GM18507 (cell line): ENCODE measurements around the gene DESI1.
"Not testable (repeated sequence)": the region's sequence is repeated elsewhere in the genome, so short reads cannot be mapped to it uniquely, and the experiment has no call there.

ENCODE experiments used
- DNase-seq: peaks from one replicate; pipeline ENCODE4 v3.0.0; 2011; ENCODE audit warnings: low read depth; ENCODE audit not compliant: insufficient read length; ENCODE audit errors: extremely low spot score
- FAIRE-seq: peaks from 2 replicates; lab custom pipeline; 2011; peaks lifted over from hg19 to GRCh38; lab: Jason Lieb, UNC

DESI1 gene

DNA sequence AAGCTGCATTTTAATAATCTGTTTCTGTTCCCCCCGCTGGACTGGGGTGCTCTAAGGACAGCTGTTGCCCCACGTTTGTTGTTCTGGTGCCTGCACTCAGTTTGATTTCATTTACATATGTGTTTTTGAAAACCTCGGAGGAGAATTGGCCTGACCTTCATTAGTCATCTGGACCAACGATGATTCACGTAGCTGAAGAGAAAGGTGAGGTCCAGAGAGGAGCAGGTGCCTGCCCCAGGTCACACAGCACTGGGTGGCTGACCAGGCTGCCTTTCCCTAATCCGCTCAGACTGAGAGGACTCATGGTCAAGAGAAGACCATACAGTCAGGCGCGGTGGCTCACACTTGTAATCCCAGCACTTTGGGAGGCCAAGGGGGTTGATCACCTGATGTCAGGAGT lies 56.3 kb downstream of the DESI1 start:
- FAIRE-seq (no peak), DNase-seq (no peak)

DNA sequence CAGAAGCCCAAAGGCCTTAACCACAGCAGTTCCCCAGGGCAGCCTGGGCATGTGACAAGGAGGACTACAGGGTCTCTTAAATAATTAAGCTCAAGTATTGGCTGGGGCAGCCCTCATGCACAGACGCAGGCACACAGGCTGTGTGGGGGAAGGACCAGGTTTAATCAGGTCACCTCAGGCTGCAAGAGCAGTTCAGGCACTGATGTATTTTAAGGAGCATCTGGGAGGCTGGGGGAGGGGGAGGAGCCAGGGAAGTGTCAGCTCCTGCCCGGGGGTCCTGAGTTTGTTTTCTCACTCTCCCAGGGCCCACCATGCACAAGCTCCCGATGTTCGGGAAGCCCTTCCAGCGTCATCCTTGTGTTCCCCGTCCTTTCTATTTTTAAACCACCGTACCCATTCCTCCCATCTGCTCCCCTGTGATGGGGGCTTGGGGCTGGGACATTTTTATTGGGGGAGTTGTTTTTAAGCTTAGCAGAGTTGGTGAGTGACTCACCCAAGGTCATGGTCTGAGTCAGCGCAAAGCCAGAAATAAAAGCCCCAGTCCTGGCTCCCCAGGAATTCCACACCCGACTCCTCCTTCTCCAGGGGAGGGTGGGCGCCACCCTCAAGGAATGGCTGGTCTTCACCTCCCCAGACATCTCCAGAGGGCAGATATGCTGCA lies 57.7 kb downstream of the DESI1 start:
- FAIRE-seq = no peak
- DNase-seq = no peak

DNA sequence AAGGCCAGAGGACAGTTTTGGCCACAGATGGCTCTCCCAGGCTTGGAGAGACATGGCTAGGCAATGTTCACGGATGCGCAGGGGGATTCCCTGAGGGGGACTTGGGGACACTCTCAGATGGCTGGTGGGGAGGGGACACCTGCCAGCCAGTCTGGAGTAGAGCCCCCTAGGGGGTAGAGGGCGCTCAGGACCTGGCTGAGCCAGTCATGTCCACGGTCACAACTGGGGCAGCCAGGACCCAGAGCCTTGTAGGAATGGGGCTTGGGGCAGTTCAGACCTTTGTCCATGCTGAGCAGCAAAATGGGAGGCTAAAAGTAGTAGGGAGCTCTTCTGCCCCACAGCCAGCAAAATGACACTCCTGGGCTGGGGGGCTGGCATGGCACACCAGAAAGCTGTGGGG lies 58.4 kb downstream of the DESI1 start:
- DNase-seq (no peak), FAIRE-seq (no peak)

- FAIRE-seq = no peak
- DNase-seq = no peak
These were observed 59.1 kb downstream of the DESI1 start for GRCh38 chr22:41561788-41562187.

DNA sequence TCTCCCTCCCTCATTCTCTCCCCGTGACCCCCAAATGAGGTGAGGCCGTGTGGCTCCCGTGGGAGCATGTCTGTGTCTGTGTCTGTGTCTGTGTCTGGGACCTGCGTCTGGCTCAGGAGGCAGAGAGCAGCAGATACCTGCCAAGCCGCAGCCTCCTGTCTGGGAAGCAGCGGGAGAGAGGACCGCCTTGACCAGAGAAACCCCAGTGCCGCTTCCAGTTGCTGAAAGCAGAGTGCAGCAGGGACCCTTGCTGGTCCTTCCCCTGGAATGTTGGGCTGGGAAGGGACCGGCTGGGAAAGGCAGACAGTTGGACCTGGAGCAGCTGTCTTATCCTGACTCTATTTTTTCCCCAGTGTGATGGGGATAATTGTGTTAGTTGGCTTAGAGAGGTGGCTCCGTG lies 59.5 kb downstream of the DESI1 start:
- FAIRE-seq = no peak
- no peak for DNase-seq

GRCh38 chr22:41560095-41560471 lies 60.8 kb downstream of the DESI1 start:
- DNase-seq = no peak
- no peak for FAIRE-seq

- not testable (repeated sequence) for FAIRE-seq, DNase-seq
These were observed 62.6 kb downstream of the DESI1 start for GRCh38 chr22:41558241-41558630.

GRCh38 chr22:41557401-41558240 lies 63.2 kb downstream of the DESI1 start:
- no peak for DNase-seq

DNA sequence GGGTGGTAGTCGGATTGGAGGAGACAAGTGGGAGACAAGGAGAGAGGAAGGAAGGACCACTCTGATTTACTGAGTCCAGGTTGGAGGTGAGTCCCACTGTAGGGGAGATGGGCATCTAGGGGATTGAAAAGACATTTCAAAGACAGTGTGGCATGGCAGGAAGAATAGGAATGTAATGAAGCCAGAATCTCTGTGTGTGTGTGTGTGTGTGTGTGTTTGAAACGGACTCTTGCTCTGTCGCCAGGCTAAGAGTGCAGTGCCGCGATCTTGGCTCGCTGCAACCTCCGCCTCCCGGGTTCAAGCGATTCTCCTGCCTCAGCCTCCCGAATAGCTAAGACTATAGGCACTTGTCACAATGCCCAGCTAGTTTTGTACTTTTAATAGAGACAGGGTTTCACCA lies 64.3 kb downstream of the DESI1 start:
- DNase-seq (no peak), FAIRE-seq (no peak)

More at GRCh38 chr22:41557401-41558240, 63.2 kb downstream of the DESI1 start:
- FAIRE-seq = no peak

GRCh38 chr22:41555325-41555982 lies 65.4 kb downstream of the DESI1 start:
- DNase-seq = no peak
- FAIRE-seq = no peak

- FAIRE-seq = no peak
- DNase-seq = no peak
These were observed 68.8 kb downstream of the DESI1 start for GRCh38 chr22:41551877-41552582.

DNA sequence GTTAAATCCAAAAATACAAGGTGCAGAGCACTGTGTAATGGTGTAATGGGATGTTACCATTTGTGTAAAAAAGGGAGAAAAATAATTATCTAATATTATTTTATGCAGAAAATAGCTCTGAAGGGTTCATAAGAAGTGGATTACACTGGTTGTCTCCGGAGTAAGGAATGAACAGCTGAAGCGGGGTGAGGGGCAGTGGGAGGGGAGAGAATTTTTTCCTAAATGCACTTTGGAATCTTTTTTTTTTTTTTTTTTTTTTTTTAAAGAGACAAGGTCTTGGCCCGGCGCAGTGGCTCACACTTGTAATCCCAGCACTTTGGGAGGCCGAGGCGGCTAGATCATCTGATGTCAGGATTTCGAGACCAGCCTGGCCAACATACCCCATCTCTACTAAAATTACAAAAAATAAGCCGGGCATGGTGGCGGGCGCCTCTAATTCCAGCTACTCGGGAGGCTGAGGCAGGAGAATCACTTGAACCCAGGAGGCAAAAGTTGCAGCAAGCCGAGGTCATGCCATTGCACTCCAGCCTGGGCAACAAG lies 69.8 kb downstream of the DESI1 start:
- FAIRE-seq (no peak), DNase-seq (no peak)

GRCh38 chr22:41548830-41549211 lies 72.0 kb downstream of the DESI1 start:
- no peak for FAIRE-seq
- no peak for DNase-seq
